Esophagus squamous epithelium (tissue), 5 donors: ENCODE measurements around the gene CYLD. TPM values are rescaled to one million over a fixed set of nuclear protein-coding genes. Genes with fewer than 3 reads are reported as not detected.
A peak's percentile ranks its signal among the peaks of the same experiment; 100 is the strongest.

Experiments
- DNase-seq: peaks from one replicate; lab custom pipeline; 2025; lab: John Stamatoyannopoulos, UW
- H3K27ac ChIP-seq, 4 donors: fragments of 200-600 bp; sonication (generic); one replicate each; pipeline ENCODE4 v1.5.1; 2016 to 2019; ENCODE audit warnings: mild to moderate bottlenecking in 1 of 4
- H3K27me3 ChIP-seq, 4 donors: fragments of 200-600 bp; sonication (generic); 1 replicate in 3 of 4; 2 replicates in 1 of 4; pipeline versions ENCODE4 v1.5.1 to v1.6.0; 2017 to 2021; ENCODE audit warnings: antibody characterized with exemption in 1 of 4
- H3K36me3 ChIP-seq, 3 donors: fragments of 200-600 bp; sonication (generic); one replicate each; pipeline ENCODE4 v1.5.1; 2016 to 2019
- H3K4me1 ChIP-seq, 3 donors: fragments of 200-600 bp; sonication (generic); one replicate each; pipeline ENCODE4 v1.5.1; 2017 to 2019
- H3K4me3 ChIP-seq, 4 donors: fragments of 200-600 bp; sonication (generic); 1 replicate in 3 of 4; 2 replicates in 1 of 4; pipeline ENCODE4 v1.5.1; 2016 to 2019; ENCODE audit warnings: mild to moderate bottlenecking in 2 of 4, moderate library complexity in 1 of 4
- H3K9me3 ChIP-seq, 3 donors: fragments of 200-600 bp; sonication (generic); one replicate each; pipeline ENCODE4 v1.5.1; 2016 to 2019
- POLR2A ChIP-seq, 4 donors: fragments of 450-650 bp; IDR thresholded peaks; one replicate each; pipeline ENCODE4 v1.6.1; 2017; ENCODE audit warnings: antibody characterized with exemption in 4 of 4, mild to moderate bottlenecking in 4 of 4, moderate library complexity in 3 of 4
- whole genome bisulfite sequencing, 2 donors: methylation state at CpG; one replicate each; pipeline ENCODE4 v1.1.5; 2018; 5-methylcytosine and 5-hydroxymethylcytosine counted together
- intact Hi-C: fragments of 100-400 bp; cut with DNase I; formaldehyde crosslinking; loops from one replicate; pipeline ENCODE4 v1.15.0; 2022
- total RNA-seq, 4 donors: library from RNA; depleted of rRNA; stranded (reverse); fragments of >200 nt; gene quantifications; one replicate each; pipeline ENCODE4 v1.1.0, GENCODE V29; 2016
- TF ChIP-seq, protein P1 (sequence below), 6 experiments: fragments of 450-650 bp in 4 of 6; fragments of 200-600 bp in 2 of 6; sonication (generic) in 2 of 6; IDR thresholded peaks; one replicate each; pipeline ENCODE4 v1.5.1; 2016 to 2019; ENCODE audit warnings: antibody characterized with exemption in 6 of 6, mild to moderate bottlenecking in 4 of 6, moderate library complexity in 4 of 6
- donor health status: DM: yes; HTN: yes; CAD: no.

CYLD gene
- total RNA-seq, 4 donors from 2014 or later, result 22.6 to 45.9 (median 36.0) TPM

DNA sequence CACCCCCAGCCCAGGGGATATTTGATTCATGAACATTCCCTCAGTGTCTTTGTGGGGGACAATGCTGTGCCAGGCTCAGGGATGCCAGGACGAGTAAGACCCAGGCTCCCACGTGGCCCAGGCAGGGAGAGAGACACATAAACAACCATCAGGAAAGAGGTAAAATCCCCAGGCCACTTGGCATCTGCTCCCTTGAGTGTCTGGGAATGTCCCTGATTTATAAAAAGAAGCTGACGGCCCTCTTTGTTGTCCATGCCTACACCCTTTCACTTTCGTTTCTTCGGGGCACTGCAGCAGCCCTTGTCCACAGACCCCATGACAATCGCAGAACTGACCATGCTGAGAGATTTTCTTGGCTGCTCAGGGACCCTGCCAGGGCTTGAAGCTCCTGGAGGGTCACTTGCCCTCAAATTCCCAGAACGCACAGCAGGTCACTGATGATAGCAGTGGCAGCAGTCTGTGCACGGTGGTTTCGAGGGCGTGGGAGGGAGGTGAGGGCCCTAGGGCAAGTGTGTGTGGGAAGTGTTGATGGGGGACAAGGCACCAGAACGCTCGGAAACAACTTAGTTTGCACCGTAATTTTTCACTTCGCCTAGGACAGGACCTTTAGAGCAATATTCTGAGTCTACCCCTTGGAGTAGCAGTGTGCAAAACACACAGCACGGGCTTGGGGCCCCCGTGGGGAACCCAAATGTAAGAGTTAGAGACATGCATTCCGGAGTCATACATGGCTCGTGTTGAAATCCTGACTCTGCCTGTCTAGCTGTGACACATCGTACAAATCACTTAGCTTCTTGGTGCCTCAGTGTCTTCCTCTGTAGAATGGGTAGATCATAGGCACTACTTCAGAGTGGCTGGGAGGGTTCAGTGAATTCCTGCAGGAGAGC is 43.8 kb upstream of the CYLD start:
- H3K36me3 ChIP-seq, result peaks cover 0 to 6% (median 0%) of the 10 kb centered on the region in 3 donors
- H3K9me3 ChIP-seq, result no peaks in the 10 kb centered on the region
- H3K4me3 ChIP-seq, result peak overlapping the region; percentile 15 to 62 (median 38)
- peaks cover 51 to 84% (median 51%) of the 10 kb centered on the region in 3 donors for H3K4me1 ChIP-seq
- no peak for TF ChIP-seq POLR2A (IDR thresholded peaks at IDR 0.05)
- TF ChIP-seq, protein P1, sequence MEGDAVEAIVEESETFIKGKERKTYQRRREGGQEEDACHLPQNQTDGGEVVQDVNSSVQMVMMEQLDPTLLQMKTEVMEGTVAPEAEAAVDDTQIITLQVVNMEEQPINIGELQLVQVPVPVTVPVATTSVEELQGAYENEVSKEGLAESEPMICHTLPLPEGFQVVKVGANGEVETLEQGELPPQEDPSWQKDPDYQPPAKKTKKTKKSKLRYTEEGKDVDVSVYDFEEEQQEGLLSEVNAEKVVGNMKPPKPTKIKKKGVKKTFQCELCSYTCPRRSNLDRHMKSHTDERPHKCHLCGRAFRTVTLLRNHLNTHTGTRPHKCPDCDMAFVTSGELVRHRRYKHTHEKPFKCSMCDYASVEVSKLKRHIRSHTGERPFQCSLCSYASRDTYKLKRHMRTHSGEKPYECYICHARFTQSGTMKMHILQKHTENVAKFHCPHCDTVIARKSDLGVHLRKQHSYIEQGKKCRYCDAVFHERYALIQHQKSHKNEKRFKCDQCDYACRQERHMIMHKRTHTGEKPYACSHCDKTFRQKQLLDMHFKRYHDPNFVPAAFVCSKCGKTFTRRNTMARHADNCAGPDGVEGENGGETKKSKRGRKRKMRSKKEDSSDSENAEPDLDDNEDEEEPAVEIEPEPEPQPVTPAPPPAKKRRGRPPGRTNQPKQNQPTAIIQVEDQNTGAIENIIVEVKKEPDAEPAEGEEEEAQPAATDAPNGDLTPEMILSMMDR (IDR thresholded peaks at IDR 0.05), result no peak
- no peaks in the 10 kb centered on the region for H3K27me3 ChIP-seq
- intact Hi-C loops, result no loop called here
- WGBS, 2 donors, result 19 to 44% methylated on average over 14 to 16 of the region's 19 CpGs
- DNase-seq, result no peak
- H3K27ac ChIP-seq, result peak overlapping the region; percentile 83 to 89 (median 88)

DNA sequence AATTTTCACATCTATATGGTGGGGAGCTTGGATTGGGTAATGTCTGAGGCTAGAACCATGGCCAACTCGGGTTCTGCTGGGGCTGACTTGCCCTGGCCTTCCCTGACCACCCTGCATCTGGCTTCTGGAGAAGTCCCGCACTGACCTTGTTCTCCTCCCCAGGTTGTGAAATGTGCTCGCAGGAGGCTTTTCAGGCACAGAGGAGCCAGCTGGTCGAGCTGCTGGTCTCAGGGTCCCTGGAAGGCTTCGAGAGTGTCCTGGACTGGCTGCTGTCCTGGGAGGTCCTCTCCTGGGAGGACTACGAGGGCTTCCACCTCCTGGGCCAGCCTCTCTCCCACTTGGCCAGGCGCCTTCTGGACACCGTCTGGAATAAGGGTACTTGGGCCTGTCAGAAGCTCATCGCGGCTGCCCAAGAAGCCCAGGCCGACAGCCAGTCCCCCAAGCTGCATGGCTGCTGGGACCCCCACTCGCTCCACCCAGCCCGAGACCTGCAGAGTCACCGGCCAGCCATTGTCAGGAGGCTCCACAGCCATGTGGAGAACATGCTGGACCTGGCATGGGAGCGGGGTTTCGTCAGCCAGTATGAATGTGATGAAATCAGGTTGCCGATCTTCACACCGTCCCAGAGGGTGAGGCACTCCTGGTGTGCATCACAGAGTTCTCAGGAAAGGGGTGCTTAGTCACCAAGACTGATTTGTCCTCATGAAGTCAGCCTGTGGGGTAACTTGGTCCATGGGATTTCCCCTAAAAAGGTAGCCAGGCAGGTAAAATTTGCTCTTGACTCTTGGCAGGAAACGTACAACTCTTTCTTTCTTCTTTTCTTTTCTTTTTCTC is 42.3 kb upstream of the CYLD start:
- no peak for DNase-seq
- H3K27me3 ChIP-seq, result no peaks in the 10 kb centered on the region
- no peak overlapping the region for H3K4me3 ChIP-seq
- peaks cover 0 to 10% (median 0%) of the 10 kb centered on the region in 3 donors for H3K36me3 ChIP-seq
- no peak for TF ChIP-seq POLR2A (IDR thresholded peaks at IDR 0.05)
- TF ChIP-seq, protein P1 (IDR thresholded peaks at IDR 0.05), result no peak
- H3K4me1 ChIP-seq, result peaks cover 44 to 70% (median 45%) of the 10 kb centered on the region in 3 donors
- H3K27ac ChIP-seq, result peak overlapping the region; percentile 78 to 88 (median 84)
- intact Hi-C loops, result no loop called here
- WGBS, 2 donors, result 48 to 71% methylated on average over 1 to 3 of the region's 19 CpGs
- H3K9me3 ChIP-seq, result peaks cover 0 to 10% (median 9%) of the 10 kb centered on the region in 3 donors

DNA sequence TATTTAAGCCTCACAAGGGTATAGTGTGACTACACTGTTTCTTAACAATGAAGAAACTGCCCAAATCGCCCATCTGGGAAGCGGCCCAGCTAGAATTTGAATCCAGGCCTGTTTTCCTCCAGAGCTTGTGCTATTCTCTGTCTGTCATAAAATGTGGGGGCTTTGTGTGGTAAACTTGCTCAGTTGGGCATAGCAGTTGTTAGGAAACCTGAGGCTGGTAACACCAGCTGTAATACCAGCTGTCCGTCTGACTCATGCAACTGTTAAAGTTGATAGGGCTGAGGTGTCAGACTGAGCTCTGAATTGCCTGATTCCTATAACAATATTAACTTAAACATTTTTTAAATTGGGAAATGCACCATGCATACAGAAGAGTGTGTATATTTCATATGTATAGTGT is 39.2 kb upstream of the CYLD start:
- WGBS, 2 donors, result 76 to 100% methylated on average over 1 to 3 of the region's 3 CpGs
- no peak for TF ChIP-seq POLR2A (IDR thresholded peaks at IDR 0.05)
- TF ChIP-seq, protein P1 (IDR thresholded peaks at IDR 0.05), result no peak
- Histone ChIP-seq H3K27ac (peak overlapping the region in 2 of 4 donors; percentile 43 to 59), H3K4me3 (no peak overlapping the region), H3K27me3 (no peaks in the 10 kb centered on the region), H3K9me3 (peaks cover 0 to 13% (median 11%) of the 10 kb centered on the region in 3 donors), H3K4me1 (peaks cover 17 to 66% (median 29%) of the 10 kb centered on the region in 3 donors), H3K36me3 (peaks cover 0 to 10% (median 0%) of the 10 kb centered on the region in 3 donors)
- intact Hi-C loops, result no loop called here
- DNase-seq, result no peak

DNA sequence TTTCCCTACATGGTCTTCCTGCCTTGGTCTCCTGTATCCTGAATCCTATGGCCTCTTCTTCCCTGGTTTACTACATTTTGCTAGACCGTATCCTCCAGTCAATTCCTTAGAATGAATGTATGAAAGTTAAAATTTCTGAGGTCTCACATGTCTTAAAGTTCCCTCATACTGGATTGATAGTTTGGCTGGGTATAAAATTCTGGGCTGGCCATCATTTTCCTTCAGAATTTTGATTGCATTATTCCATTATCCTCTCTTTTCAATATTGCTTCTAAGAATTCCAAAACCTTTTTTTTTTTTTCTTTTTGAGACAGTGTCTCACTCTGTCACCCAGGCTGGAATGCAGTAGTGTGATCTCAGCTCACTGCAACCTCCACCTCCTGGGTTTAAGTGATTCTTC is 37.6 kb upstream of the CYLD start:
- H3K4me3 ChIP-seq, result no peak overlapping the region
- no peak for DNase-seq
- H3K27me3 ChIP-seq, result no peaks in the 10 kb centered on the region
- peaks cover 0 to 10% (median 0%) of the 10 kb centered on the region in 3 donors for H3K36me3 ChIP-seq
- TF ChIP-seq, protein P1 (IDR thresholded peaks at IDR 0.05), result no peak
- no peak for TF ChIP-seq POLR2A (IDR thresholded peaks at IDR 0.05)
- H3K27ac ChIP-seq, result peak overlapping the region in 1 of 4 donors; percentile 78
- intact Hi-C loops, result no loop called here
- peaks cover 8 to 63% (median 25%) of the 10 kb centered on the region in 3 donors for H3K4me1 ChIP-seq
- peaks cover 0 to 13% (median 11%) of the 10 kb centered on the region in 3 donors for H3K9me3 ChIP-seq
- WGBS, 2 donors, result 87 to 100% methylated on average over 1 of the region's 1 CpG
